Measurements from ENCODE around the gene PON2. TPM values are rescaled to one million over a fixed set of nuclear protein-coding genes. Genes with fewer than 3 reads are reported as not detected.

PON2 gene
- total and polyA plus RNA-seq, 11 donors: 16.6 to 50.6 (median 30.5) TPM

GRCh38 chr7:95432606-95433005 lies 2.2 kb downstream of the PON2 start:
- 81 to 95% (median 88%) methylated on average over 2 of the region's 2 CpGs for WGBS, 4 donors

GRCh38 chr7:95430864-95431263 lies 4.0 kb downstream of the PON2 start:
- ATAC-seq (no peak), DNase-seq (no peak)
- intact Hi-C loops (cut with DNase I): loop anchor here in 1 of 10 donors (10.0 kb wide), 1 partner anchor 174 kb away; no protein-coding TSS in a partner anchor
- H3K4me1 ChIP-seq: peaks cover 0 to 15% (median 10%) of the 10 kb centered on the region in 12 donors
- 94 to 99% (median 96%) methylated on average over 2 of the region's 2 CpGs for WGBS, 4 donors
- H3K36me3 ChIP-seq: peaks cover 0 to 4% (median 0%) of the 10 kb centered on the region in 9 donors
- no peaks in the 10 kb centered on the region for H3K27me3 ChIP-seq
- H3K4me3 ChIP-seq: no peak overlapping the region
- peaks cover 0 to 3% (median 0%) of the 10 kb centered on the region in 12 donors for H3K9me3 ChIP-seq
- TF ChIP-seq CTCF (IDR thresholded peaks at IDR 0.05) (no peak), POLR2A (IDR thresholded peaks at IDR 0.05) (no peak)
- no peak overlapping the region for H3K27ac ChIP-seq

More at GRCh38 chr7:95432606-95433005, 2.2 kb downstream of the PON2 start:
- intact Hi-C loops (cut with DNase I): loop anchor here in 1 of 10 donors (10.0 kb wide), 1 partner anchor 172 kb away; no protein-coding TSS in a partner anchor
- no peak for ATAC-seq
- Histone ChIP-seq H3K36me3 (peaks cover 0 to 4% (median 0%) of the 10 kb centered on the region in 9 donors), H3K27me3 (no peaks in the 10 kb centered on the region), H3K27ac (no peak overlapping the region), H3K9me3 (peaks cover 0 to 3% (median 0%) of the 10 kb centered on the region in 12 donors), H3K4me3 (no peak overlapping the region), H3K4me1 (peaks cover 0 to 15% (median 10%) of the 10 kb centered on the region in 12 donors)
- TF ChIP-seq CTCF (IDR thresholded peaks at IDR 0.05): no peak
- TF ChIP-seq POLR2A (IDR thresholded peaks at IDR 0.05): no peak
- no peak for DNase-seq

- Histone ChIP-seq H3K27me3 (no peaks in the 10 kb centered on the region), H3K9me3 (peaks cover 0 to 3% (median 0%) of the 10 kb centered on the region in 12 donors), H3K4me3 (no peak overlapping the region), H3K4me1 (peaks cover 0 to 11% (median 6%) of the 10 kb centered on the region in 12 donors), H3K27ac (no peak overlapping the region), H3K36me3 (peaks cover 0 to 4% (median 0%) of the 10 kb centered on the region in 9 donors)
- 71 to 77% (median 74%) methylated on average over 5 of the region's 5 CpGs for WGBS, 4 donors
- ATAC-seq (no peak), DNase-seq (no peak)
- intact Hi-C loops (cut with DNase I): no loop called here
- TF ChIP-seq CTCF (IDR thresholded peaks at IDR 0.05): no peak
- TF ChIP-seq POLR2A (IDR thresholded peaks at IDR 0.05): no peak
These were observed 5.4 kb downstream of the PON2 start for GRCh38 chr7:95429241-95429990.

- H3K36me3 ChIP-seq: peaks cover 0 to 14% (median 4%) of the 10 kb centered on the region in 9 donors
- ATAC-seq: no peak
- peaks cover 0 to 3% (median 0%) of the 10 kb centered on the region in 12 donors for H3K9me3 ChIP-seq
- intact Hi-C loops (cut with DNase I): no loop called here
- no peak overlapping the region for H3K27ac ChIP-seq
- no peaks in the 10 kb centered on the region for H3K27me3 ChIP-seq
- H3K4me1 ChIP-seq: no peaks in the 10 kb centered on the region
- TF ChIP-seq POLR2A (IDR thresholded peaks at IDR 0.05) (no peak), CTCF (IDR thresholded peaks at IDR 0.05) (no peak)
- WGBS, 4 donors: 90 to 96% (median 92%) methylated on average over 3 of the region's 3 CpGs
- no peak for DNase-seq
- H3K4me3 ChIP-seq: no peak overlapping the region
These were observed 6.8 kb downstream of the PON2 start for GRCh38 chr7:95427914-95428516.

All from heart left ventricle (tissue), 16 donors.